Measurements from ENCODE around the gene TGM3. TPM values are rescaled to one million over a fixed set of nuclear protein-coding genes. Genes with fewer than 3 reads are reported as not detected.

TGM3 gene
- total RNA-seq, 4 donors from 2014 or later = 64.1 to 130 (median 104) TPM

- no peak for TF ChIP-seq POLR2A (IDR thresholded peaks at IDR 0.05)
- TF ChIP-seq CTCF (IDR thresholded peaks at IDR 0.05) = no peak
- intact Hi-C loops (cut with DNase I; ENCODE audit: low total_unique reads) = no loop called here
- WGBS, 2 donors = 67 to 75% methylated on average over 6 of the region's 6 CpGs
- DNase-seq (ENCODE audit: low spot score in 2 of 2) = peak in 1 of 2 donors; percentile 31
- H3K4me3 ChIP-seq (ENCODE audit: low read depth, poor library complexity, severe bottlenecking) = no peak overlapping the region
Measured at GRCh38 chr20:2280082-2280481, 15.7 kb upstream of the TGM3 start.

- TF ChIP-seq POLR2A (IDR thresholded peaks at IDR 0.05) (no peak), CTCF (IDR thresholded peaks at IDR 0.05) (no peak)
- intact Hi-C loops (cut with DNase I; ENCODE audit: low total_unique reads) = no loop called here
- DNase-seq (ENCODE audit: low spot score in 2 of 2) = no peak
- H3K4me3 ChIP-seq (ENCODE audit: low read depth, poor library complexity, severe bottlenecking) = no peak overlapping the region
- 89% methylated on average over 3 of the region's 3 CpGs for WGBS, 2 donors
Measured at GRCh38 chr20:2281563-2281962, 14.2 kb upstream of the TGM3 start.

- DNase-seq (ENCODE audit: low spot score in 2 of 2) = no peak
- no peak for TF ChIP-seq CTCF (IDR thresholded peaks at IDR 0.05)
- no peak for TF ChIP-seq POLR2A (IDR thresholded peaks at IDR 0.05)
- intact Hi-C loops (cut with DNase I; ENCODE audit: low total_unique reads) = no loop called here
- 66% methylated on average over 5 of the region's 5 CpGs for WGBS, 2 donors
- H3K4me3 ChIP-seq (ENCODE audit: low read depth, poor library complexity, severe bottlenecking) = no peak overlapping the region
Measured at GRCh38 chr20:2282181-2282580, 13.6 kb upstream of the TGM3 start.

GRCh38 chr20:2283706-2284423 is 11.9 kb upstream of the TGM3 start:
- no peak for TF ChIP-seq CTCF (IDR thresholded peaks at IDR 0.05)
- TF ChIP-seq POLR2A (IDR thresholded peaks at IDR 0.05) = no peak
- peak in 1 of 2 donors; percentile 48 for DNase-seq (ENCODE audit: low spot score in 2 of 2)
- intact Hi-C loops (cut with DNase I; ENCODE audit: low total_unique reads) = no loop called here
- no peak overlapping the region for H3K4me3 ChIP-seq (ENCODE audit: low read depth, poor library complexity, severe bottlenecking)
- WGBS, 2 donors = 79 to 81% methylated on average over 4 of the region's 4 CpGs

GRCh38 chr20:2285193-2285592 is 10.6 kb upstream of the TGM3 start:
- 32 to 50% methylated on average over 2 of the region's 2 CpGs for WGBS, 2 donors

More at GRCh38 chr20:2285193-2285592, 10.6 kb upstream of the TGM3 start:
- peak in 1 of 2 donors; percentile 8 for DNase-seq (ENCODE audit: low spot score in 2 of 2)
- no peak overlapping the region for H3K4me3 ChIP-seq (ENCODE audit: low read depth, poor library complexity, severe bottlenecking)
- TF ChIP-seq CTCF (IDR thresholded peaks at IDR 0.05) = no peak
- no peak for TF ChIP-seq POLR2A (IDR thresholded peaks at IDR 0.05)
- intact Hi-C loops (cut with DNase I; ENCODE audit: low total_unique reads) = no loop called here

Measured in lower leg skin (tissue), 4 donors.